HG02678 (cell line): Measurements from ENCODE around the gene UQCRH.
"Not testable (repeated sequence)": the region's sequence is repeated elsewhere in the genome, so short reads cannot be mapped to it uniquely, and the experiment has no call there.

Source experiments
- ATAC-seq: cut with Tn5 transposase; IDR thresholded peaks from one replicate; pipeline ENCODE4 v1.9.1; 2021; ENCODE audit warnings: mild to moderate bottlenecking, moderate library complexity; ENCODE audit not compliant: unreplicated experiment

Gene UQCRH

GRCh38 chr1:46331786-46332540, 28.5 kb downstream of the UQCRH start:
- ATAC-seq = peak; percentile 39

GRCh38 chr1:46333300-46334029, 30.0 kb downstream of the UQCRH start:
- peak; percentile 53 for ATAC-seq

DNA sequence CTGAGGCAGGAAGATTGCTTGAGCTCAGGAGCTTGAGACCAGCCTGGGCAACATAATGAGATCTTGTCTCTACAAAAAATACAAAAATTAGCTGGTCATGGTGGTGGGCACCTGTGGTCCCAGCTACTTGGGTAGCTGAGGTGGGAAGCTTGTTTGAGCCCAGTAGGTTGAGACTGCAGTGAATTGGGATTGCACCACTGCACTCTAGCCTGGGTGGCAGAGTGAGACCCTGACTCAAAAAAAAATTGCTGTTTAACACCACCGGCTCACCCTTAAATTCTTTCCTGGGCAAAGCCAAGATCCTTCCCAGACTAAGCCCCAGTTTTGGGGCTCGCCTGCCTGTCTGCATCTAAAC, 30.5 kb downstream of the UQCRH start:
- ATAC-seq = no peak

GRCh38 chr1:46335081-46335480, 31.6 kb downstream of the UQCRH start:
- no peak for ATAC-seq

- not testable (repeated sequence) for ATAC-seq
Observed at GRCh38 chr1:46337409-46337808, 33.9 kb downstream of the UQCRH start.

DNA sequence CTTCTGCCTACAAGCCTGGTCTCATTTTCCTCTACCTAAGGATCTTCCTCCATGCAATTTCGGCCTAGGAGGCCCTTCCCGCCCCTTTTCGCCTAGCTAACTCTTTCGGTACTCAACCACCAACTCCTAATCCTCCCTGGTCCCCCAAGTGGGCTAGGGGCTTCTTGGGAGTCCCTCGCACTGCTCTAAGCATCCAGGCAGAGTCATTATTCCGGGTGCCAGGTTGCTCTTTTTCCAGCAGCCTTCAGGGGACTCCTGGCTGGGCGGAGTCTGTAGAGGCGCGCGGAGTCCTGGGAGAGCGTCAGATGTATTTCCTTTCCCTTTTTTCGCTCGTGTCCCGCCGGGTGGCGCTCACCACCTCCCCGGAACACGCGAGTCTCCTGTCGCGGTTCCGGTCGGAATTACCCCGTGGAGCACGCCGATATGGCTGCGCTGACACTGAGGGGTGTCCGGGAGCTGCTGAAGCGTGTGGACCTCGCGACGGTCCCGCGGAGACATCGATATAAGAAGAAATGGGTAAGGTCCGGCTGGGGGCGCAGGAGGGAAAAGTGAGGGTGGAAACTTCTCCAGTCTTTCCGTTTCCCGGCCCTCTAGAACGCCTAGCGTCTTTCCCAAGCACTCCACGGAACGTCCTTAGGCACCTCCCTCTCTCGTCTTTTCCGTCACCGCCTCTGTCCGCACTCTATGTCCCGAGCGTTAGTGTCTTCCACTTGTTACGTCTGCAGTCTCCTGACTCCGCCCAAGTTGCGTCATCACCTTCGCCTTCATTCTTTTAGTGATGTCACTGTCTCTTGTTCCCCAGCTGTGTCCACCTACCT, 37.1 kb downstream of the UQCRH start, which contains the start of gene NSUN4:
Gene NSUN4 (plus strand): TSS at position 404 of the 818 bp plus-strand sequence. CDS start 20 bp downstream, at position 424.
- ATAC-seq = peak; percentile 75

DNA sequence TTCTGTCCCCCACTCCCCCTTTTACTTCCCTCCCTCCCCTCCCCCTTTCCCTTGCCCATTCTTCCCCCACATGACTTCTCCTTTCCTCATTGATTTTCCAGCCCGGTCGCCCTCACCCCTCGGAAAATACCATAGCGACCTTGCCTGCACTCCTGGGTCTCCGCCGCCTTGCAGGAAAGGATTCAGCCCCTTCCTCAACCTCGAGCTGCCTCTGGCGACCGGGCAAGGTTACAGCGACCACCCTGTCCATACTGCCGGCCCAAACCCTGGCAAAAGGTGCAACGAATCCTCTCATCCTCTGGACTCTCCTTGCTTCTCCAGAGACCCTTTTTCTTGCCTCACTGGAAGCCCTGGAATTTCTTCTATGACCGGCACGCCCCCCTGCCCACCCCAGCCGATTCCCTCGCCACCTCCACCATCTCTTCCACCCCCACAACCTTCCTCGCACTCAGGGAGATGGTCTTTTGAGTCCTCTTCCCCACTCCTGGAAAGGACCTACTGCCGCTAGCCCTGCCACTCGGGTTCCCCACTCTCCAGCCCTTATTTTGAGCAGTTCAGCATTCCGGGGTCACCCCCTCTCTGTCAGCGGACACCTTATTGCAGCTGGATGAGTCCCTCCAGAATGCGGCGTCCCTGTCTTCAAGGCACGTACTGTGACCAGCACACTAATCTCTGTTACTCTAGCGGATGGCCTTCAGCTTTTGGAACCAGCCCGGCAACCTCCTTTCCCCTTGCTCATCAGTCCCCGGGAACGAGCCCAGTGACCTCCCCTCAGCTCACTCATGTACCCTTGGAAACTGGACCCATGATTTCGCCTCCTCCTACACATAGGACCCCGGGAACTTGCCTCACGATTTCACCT, 38.0 kb downstream of the UQCRH start:
- no peak for ATAC-seq

DNA sequence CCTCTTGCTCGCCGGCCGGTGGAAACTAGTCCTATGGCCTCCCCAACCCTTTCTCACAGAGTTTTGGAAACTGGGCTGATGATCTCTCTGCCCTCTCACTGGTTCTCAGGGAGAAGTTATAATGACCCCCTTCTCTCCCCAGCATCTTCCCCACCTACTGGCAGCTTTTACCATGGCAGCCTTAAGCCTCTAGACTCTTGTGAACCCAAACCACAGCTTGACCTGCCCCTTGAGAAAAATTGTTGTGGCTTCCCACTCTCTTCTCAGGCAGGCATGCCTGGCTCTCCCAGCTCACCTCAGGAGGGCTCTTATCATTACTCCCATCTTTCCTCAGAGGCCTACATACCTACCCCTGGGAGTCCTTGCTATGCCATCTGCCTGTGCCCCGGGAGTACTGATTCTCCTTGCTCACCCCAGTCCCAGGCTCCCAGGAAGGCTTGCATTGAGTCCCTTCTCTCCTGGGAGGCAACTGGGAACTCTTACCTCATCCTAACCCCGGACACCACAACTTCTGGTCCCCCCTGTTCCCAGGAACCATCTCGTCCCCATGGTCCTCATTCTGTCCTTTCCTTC, 38.7 kb downstream of the UQCRH start:
- no peak for ATAC-seq

DNA sequence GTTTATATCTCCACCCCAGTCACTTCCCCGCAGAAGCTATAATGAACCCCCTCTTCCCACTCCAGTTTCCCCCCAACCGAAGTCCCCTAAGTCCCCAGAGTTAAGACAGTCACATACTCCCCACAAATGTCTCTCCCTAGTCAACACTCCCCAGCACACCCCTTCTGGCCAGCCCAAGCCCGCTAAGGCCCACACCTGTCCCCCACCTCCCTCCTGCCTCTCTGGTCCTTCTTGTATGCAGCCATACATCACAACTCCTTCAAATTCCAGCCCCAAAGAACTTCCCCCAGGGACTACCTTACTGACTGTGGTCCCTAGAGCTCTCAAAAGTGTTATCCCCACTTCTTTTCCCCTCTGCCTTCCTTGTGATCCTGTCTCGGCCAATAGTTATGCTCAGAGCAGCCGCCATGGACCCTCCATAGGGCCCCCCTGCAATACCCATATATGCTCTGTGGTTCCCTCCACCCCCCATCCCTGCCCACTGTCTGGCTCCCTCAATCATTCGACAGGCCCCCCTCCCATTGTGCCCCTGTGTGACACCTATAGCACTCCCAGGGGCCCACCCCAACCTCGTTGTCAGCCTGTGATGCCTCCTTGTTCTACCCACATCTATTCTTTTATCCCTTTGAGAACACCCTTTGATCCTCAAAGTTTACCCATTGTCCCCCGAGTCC, 39.3 kb downstream of the UQCRH start:
- ATAC-seq = no peak

- no peak for ATAC-seq
Observed at GRCh38 chr1:46343351-46343695, 39.8 kb downstream of the UQCRH start.

GRCh38 chr1:46343705-46344104, 40.2 kb downstream of the UQCRH start:
- ATAC-seq = no peak

DNA sequence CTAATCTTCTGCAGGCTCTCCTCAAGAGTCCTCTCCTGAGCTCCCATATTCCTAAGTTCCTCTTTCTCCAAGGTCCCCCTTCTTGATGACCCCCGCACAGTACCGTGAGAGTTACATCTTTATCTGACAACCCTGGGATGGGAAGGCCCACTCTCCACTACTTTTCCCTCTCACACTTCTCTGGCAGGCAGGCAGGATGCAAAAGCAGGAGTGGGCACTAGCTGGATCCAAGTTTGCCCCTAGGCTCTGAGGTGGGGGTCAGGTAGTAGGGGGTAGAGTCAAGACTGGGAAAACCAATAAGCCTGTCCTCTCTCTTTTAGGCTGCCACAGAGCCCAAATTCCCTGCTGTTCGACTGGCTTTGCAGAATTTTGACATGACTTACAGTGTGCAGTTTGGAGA, 41.0 kb downstream of the UQCRH start:
- no peak for ATAC-seq

DNA sequence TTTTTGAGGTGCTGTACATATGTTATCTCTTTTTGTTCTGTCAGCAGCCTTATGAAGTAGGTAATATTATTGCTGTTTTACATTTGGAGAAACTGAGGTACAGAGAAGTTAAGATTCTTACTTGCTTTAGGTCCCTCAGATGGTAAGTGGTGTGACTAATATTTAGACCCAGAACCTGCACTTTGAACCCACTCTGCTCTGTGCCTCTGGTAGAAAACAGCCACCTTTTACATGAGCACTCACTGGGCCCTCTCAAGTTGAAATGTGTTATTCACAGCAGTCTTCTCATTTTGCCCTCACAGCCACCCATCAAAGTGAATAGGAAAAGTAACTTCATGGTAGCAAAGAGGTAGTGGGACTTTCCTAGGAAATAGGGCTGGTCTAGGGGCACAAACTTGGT, 41.8 kb downstream of the UQCRH start:
- no peak for ATAC-seq

GRCh38 chr1:46352363-46352762, 48.9 kb downstream of the UQCRH start:
- no peak for ATAC-seq

DNA sequence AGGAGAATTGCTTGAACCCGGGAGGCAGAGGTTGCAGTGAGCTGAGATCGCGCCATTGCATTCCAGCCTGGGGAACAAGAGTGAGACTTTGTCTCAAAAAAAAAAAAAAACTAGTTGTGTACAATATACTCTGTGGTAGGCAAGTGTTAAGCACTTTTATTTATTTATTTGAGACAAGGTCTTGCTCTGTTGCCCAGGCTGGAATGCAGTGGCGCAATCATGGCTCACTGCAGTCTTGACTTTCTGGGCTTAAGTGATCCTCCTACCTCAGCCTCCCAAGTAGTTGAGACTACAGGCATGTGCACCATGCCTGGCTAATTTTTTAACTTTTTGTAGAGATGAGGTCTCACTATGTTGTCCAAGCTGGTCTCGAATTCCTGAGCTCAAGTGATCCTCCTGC, 52.4 kb downstream of the UQCRH start:
- ATAC-seq = not testable (repeated sequence)

- ATAC-seq = no peak
Observed at GRCh38 chr1:46362158-46362557, 58.7 kb downstream of the UQCRH start.

DNA sequence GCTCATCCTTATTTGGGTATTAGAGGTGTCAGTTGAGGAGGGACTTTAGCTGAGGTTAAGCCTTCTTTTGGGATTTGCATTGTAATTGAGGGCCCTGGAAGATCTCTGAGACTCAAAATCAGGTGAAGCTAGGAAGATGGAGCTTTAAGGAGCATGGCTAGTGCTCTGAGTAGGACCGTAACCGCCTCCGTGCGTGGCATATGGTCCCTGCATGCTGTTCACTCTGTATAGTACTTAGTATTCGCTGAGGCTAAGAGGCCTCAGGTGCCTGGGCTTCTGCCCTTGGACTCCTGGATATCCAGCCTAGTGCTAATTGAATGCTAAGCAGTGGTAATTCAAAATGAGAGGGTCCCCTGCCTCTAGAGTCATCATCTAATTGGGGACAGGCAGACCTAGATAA, 59.6 kb downstream of the UQCRH start:
- no peak for ATAC-seq

- no peak for ATAC-seq
Observed at GRCh38 chr1:46364612-46365011, 61.1 kb downstream of the UQCRH start.

- not testable (repeated sequence) for ATAC-seq
Observed at GRCh38 chr1:46365796-46366195, 62.3 kb downstream of the UQCRH start.
